CD4-positive, alpha-beta T cell treated with Interleukin-4 for 1 hour (primary cell): ENCODE data around the gene SLX4IP.

Source experiments
- DNase-seq, 2 donors: peaks; one replicate each; pipeline ENCODE4 v3.0.0-alpha.2; 2020 to 2022

The SLX4IP gene

GRCh38 chr20:10498200-10498599 is 63.1 kb downstream of the SLX4IP start:
- DNase-seq = no peak

- peak; percentile 21 to 36 for DNase-seq
Measured at GRCh38 chr20:10501402-10501801, 66.3 kb downstream of the SLX4IP start.

- DNase-seq = peak in 1 of 2 donors; percentile 31
Measured at GRCh38 chr20:10502098-10502526, 67.0 kb downstream of the SLX4IP start.

GRCh38 chr20:10504608-10504993 is 69.5 kb downstream of the SLX4IP start:
- DNase-seq = no peak

GRCh38 chr20:10504994-10505730 is 70.1 kb downstream of the SLX4IP start:
- no peak for DNase-seq

GRCh38 chr20:10505827-10506226 is 70.7 kb downstream of the SLX4IP start:
- DNase-seq = no peak

- no peak for DNase-seq
Measured at GRCh38 chr20:10507052-10507451, 71.9 kb downstream of the SLX4IP start.

GRCh38 chr20:10508060-10508459 is 73.0 kb downstream of the SLX4IP start:
- DNase-seq = no peak

- no peak for DNase-seq
Measured at GRCh38 chr20:10508468-10509251, 73.6 kb downstream of the SLX4IP start.

GRCh38 chr20:10509376-10509775 is 74.3 kb downstream of the SLX4IP start:
- DNase-seq = no peak

GRCh38 chr20:10510216-10510615 is 75.1 kb downstream of the SLX4IP start:
- no peak for DNase-seq

GRCh38 chr20:10511170-10511508 is 76.0 kb downstream of the SLX4IP start:
- DNase-seq = no peak

- DNase-seq = peak; percentile 66 to 84
Measured at GRCh38 chr20:10511509-10512251, 76.6 kb downstream of the SLX4IP start.

GRCh38 chr20:10513061-10513460 is 78.0 kb downstream of the SLX4IP start:
- DNase-seq = no peak

- no peak for DNase-seq
Measured at GRCh38 chr20:10513931-10514575, 78.9 kb downstream of the SLX4IP start.

- no peak for DNase-seq
Measured at GRCh38 chr20:10516529-10516928, 81.4 kb downstream of the SLX4IP start.

GRCh38 chr20:10519361-10520046 is 84.4 kb downstream of the SLX4IP start:
- DNase-seq = no peak

GRCh38 chr20:10520528-10520927 is 85.4 kb downstream of the SLX4IP start:
- DNase-seq = no peak

GRCh38 chr20:10521068-10521831 is 86.1 kb downstream of the SLX4IP start:
- DNase-seq = no peak

- DNase-seq = no peak
Measured at GRCh38 chr20:10521836-10522235, 86.7 kb downstream of the SLX4IP start.

- no peak for DNase-seq
Measured at GRCh38 chr20:10522328-10522727, 87.2 kb downstream of the SLX4IP start.

GRCh38 chr20:10523443-10523842 is 88.3 kb downstream of the SLX4IP start:
- DNase-seq = no peak
